Measurements from ENCODE around the gene ZFP62.

GRCh38 chr5:180874804-180875582, 13.9 kb upstream of the ZFP62 start:
- TF ChIP-seq GATA3 (IDR thresholded peaks at IDR 0.05; ENCODE audit: low read depth, low read length) (no peak), GATA2 (IDR thresholded peaks at IDR 0.05; ENCODE audit: low read depth, low read length) (no peak)
